Stimulated activated CD8-positive, alpha-beta memory T cell treated with anti-CD3 and anti-CD28 coated beads, Interleukin-12 subunit alpha, Interleukin-12 subunit beta, amount 100 ng/mL, for 4 hours (primary cell): Measurements from ENCODE around the gene APBB1IP.
"Not testable (repeated sequence)": the region's sequence is repeated elsewhere in the genome, so short reads cannot be mapped to it uniquely, and the experiment has no call there.

ENCODE experiments used
- DNase-seq: peaks from one replicate; pipeline ENCODE4 v3.0.0-alpha.2; 2020; ENCODE audit warnings: low read depth

The APBB1IP gene

GRCh38 chr10:26477501-26477900 is 39.4 kb downstream of the APBB1IP start:
- DNase-seq, result no peak

DNA sequence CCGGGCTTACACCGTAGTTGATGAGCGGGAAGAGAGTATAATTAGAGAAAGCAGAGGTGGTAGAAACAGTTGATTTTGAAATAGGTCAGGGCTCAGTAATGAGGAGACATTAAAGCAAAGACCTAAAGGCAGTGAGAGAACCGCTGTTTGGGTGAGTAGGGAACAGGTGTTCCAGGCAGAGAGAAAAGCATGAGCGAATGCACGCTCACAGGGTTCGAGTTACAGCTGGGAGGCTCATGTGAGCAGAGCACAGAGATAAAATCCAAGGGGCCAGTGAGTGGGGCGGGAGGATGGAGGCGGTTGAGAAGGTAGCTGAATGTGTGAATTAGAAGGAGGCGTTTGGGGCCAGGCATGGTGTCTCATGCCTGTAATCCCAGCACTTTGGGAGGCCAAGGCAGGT is 39.9 kb downstream of the APBB1IP start:
- DNase-seq, result no peak

GRCh38 chr10:26479766-26480492 is 41.8 kb downstream of the APBB1IP start:
- DNase-seq, result no peak

GRCh38 chr10:26481315-26481692 is 43.2 kb downstream of the APBB1IP start:
- DNase-seq, result no peak

- no peak for DNase-seq
These were observed 43.9 kb downstream of the APBB1IP start for GRCh38 chr10:26481914-26482550.

- no peak for DNase-seq
These were observed 45.4 kb downstream of the APBB1IP start for GRCh38 chr10:26483554-26483953.

DNA sequence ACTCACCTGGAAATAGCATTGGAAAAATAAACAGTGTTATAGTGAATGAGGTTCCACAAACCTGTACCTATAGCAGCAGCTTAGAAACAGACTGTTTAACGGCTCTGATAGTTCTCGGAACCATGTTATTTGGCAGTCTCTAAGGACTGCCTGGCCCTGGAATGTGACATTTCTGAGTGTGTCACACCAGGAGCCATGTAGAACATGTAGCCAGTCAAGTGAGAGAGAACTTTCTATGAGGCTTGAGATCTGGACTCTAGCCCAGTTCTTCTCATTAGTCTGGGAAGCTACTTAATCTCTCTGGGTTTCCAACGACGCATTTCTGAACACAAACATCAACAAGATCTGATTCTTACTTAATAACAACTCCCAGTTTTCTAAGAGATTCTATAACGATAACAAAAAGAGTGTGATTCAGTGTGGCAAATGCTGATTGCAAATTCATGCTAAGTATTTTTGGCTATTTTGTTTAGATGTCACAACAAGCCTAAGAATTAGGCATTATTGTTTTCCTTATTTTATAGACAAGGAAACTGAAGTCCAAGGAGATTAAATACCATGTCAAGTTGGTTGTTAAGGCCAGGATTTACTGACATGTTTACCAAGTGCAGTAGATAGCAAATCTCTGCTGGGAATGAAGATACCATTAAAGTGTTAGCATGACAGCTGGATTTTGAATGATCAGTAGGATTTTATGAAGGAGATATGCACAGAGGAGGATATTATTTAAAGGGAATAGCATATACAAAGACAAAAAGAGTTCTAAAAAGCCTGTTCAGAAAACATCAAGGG is 47.2 kb downstream of the APBB1IP start:
- no peak for DNase-seq

DNA sequence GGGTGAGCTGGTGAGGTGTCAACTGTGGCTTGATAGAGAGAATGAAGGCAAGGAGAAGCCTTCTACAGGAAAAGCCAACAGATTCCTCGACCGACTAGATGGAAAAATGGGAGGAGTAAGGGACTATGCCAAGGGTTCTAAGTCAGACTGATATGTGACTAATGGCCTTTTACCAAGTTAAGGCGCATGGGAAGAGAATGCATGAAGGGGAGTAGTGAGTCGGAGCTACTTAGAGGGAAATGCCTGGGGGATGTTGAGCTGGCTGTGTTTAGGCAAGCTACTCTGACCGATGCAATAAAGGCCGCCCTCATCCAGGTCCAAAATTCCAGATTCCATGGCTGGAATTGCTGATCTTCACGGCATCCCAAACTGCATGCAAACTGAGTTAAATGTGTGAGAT is 48.2 kb downstream of the APBB1IP start:
- no peak for DNase-seq

DNA sequence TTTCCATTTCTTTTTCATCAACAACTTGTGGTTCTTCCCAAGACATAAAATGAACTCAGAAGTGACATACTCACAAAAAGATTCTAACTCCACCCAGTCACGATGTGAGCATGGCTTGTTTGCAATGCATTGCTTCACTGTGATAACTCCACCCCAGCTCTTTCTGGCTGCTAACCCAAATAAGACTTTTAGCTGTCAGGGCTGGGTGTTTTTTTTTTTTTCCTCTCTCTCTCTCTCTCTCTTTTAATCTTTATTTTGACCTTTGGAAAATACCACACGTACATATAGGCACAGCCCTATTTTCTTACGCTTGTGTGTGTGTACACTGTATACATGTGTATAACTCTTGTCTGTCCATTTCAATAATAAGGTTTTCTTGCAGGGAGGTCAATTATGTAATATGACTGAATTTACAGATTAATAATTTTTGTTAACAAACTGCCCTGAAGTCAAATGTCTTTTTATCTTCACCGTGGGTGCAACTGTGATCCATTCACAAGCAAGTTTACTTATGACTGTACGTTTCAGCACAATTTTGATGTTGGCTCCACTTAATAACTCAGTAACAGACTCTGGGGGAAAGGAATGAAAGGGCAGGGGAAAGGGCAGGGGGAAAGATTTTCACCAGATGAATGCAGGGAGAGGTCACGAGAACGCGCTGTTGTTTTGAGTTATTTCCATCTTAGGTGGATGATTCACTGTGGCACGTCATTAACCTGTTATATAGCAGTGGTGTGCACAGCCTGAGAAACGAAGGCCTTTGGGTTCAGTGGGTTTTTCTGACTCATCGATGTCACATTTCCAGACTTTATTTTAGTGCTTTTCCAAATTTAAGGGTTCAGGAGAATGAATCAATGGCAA is 49.1 kb downstream of the APBB1IP start:
- peak; percentile 45 for DNase-seq

DNA sequence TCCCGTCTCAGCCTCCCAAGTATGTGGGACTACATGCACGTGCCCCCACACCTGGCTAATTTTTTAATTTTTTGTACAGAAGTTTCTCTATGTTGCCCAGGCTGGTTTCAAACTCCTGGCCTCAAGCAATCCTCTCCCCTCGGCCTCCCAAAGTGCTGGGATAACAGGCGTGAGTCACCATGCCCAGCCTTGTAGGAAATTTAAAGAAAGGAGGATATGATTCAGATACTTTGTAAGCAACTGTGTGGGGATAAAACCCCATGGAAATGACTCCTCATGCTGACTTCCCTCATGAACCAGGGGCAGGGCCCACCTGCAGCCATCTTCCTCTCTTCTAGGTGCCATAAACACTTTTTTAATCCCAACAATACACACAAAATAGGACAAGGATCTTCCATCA is 50.2 kb downstream of the APBB1IP start:
- DNase-seq, result no peak

GRCh38 chr10:26489081-26489480 is 50.9 kb downstream of the APBB1IP start:
- DNase-seq, result no peak

- DNase-seq, result not testable (repeated sequence)
These were observed 52.2 kb downstream of the APBB1IP start for GRCh38 chr10:26490367-26490766.

GRCh38 chr10:26491276-26491675 is 53.1 kb downstream of the APBB1IP start:
- no peak for DNase-seq

GRCh38 chr10:26491934-26492333 is 53.8 kb downstream of the APBB1IP start:
- DNase-seq, result no peak

DNA sequence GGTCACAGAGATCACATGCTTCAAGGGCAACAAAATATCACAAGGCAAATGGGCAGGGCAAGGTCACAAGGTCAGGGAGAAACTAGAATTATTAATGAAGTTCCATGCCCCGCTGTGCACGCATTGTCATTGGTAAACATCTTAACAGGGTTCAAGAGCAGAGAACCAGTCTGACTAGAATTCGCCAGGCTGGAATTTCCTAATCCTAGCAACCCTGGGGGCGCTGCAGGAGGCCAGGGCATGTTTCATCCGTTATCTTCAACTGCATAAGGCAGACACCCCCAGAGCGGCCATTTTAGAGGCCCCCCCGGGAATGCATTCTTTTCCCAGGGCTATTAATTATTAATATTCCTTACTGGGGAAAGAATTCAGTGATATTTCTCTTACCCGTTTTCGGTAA is 54.6 kb downstream of the APBB1IP start:
- not testable (repeated sequence) for DNase-seq

DNA sequence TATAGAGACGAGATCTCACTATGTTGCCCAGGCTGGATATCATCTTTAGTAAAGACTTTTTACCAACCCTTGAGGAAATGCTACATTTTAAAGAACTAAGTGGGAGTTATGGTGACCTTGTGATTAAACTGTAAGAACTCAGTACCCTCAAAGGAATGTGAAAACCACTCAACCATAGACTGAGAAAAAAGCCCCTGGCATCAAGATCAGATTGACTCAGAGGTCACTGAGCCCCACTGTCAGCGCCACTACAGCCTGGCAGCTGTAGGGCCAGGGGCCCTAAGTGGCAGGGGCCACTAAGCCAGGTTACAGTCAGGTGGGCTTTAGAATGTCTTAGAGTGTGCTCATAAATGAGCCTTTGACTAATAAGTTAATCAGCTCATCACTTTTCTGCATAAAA is 55.9 kb downstream of the APBB1IP start:
- DNase-seq, result no peak

GRCh38 chr10:26499426-26499825 is 61.3 kb downstream of the APBB1IP start:
- no peak for DNase-seq

GRCh38 chr10:26502986-26503385 is 64.8 kb downstream of the APBB1IP start:
- DNase-seq, result no peak

- no peak for DNase-seq
These were observed 65.8 kb downstream of the APBB1IP start for GRCh38 chr10:26503911-26504310.

DNA sequence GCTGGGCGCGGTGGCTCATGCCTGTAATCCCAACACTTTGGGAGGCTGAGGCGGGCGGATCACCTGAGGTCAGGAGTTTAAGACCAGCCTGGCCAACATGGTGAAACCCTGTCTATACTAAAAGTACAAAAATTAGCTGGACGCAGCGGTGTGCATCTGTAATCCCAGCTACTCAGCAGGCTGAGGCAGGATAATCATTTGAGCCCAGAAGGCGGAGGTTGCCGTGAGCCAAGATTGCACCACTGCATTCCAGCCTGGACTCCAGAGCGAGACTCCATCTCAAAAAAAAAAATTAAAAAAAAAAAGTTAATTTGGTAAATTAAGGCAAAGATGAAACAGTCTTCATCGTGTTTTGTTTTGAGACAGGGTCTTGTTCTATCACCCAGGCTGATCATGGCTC is 66.3 kb downstream of the APBB1IP start:
- not testable (repeated sequence) for DNase-seq

- DNase-seq, result no peak
These were observed 67.3 kb downstream of the APBB1IP start for GRCh38 chr10:26505491-26505890.

- DNase-seq, result no peak
These were observed 68.6 kb downstream of the APBB1IP start for GRCh38 chr10:26506736-26507135.
